ENCODE data around the gene AGK.

DNA sequence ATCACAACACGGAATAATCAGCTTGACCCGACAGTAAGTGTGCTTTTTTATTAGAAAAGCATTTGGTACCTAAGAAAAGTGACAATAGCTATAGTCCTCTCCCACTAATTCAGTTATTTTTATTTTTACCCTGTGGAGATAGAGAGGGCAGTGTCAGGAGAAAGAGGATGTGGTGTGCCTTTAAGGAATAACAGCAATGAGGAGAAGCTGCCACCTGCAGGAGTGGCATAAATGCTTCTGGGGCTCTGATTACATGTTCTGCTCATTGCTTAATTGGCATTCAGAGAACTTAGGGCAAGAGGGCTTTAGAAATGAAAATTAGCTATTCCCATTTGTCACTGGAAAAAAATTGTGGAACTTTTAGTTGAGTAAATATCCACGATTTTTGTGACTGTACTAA, 90.7 kb downstream of the AGK start:
- no peak for TF ChIP-seq POLR2AphosphoS5 (IDR thresholded peaks at IDR 0.05)
- TF ChIP-seq POLR2A (IDR thresholded peaks at IDR 0.05), result no peak
- TF ChIP-seq, protein P1, sequence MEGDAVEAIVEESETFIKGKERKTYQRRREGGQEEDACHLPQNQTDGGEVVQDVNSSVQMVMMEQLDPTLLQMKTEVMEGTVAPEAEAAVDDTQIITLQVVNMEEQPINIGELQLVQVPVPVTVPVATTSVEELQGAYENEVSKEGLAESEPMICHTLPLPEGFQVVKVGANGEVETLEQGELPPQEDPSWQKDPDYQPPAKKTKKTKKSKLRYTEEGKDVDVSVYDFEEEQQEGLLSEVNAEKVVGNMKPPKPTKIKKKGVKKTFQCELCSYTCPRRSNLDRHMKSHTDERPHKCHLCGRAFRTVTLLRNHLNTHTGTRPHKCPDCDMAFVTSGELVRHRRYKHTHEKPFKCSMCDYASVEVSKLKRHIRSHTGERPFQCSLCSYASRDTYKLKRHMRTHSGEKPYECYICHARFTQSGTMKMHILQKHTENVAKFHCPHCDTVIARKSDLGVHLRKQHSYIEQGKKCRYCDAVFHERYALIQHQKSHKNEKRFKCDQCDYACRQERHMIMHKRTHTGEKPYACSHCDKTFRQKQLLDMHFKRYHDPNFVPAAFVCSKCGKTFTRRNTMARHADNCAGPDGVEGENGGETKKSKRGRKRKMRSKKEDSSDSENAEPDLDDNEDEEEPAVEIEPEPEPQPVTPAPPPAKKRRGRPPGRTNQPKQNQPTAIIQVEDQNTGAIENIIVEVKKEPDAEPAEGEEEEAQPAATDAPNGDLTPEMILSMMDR (IDR thresholded peaks at IDR 0.05), result no peak
